GM11168 (cell line): ENCODE measurements around the gene VSNL1.

Experiments used
- in situ Hi-C: fragments of 300-500 bp; cut with MboI; formaldehyde crosslinking; loops from one replicate; pipeline ENCODE4 v1.12.0; 2022; ENCODE audit warnings: low sequenced_read_pairs; ENCODE audit not compliant: unreplicated experiment

The VSNL1 gene

DNA sequence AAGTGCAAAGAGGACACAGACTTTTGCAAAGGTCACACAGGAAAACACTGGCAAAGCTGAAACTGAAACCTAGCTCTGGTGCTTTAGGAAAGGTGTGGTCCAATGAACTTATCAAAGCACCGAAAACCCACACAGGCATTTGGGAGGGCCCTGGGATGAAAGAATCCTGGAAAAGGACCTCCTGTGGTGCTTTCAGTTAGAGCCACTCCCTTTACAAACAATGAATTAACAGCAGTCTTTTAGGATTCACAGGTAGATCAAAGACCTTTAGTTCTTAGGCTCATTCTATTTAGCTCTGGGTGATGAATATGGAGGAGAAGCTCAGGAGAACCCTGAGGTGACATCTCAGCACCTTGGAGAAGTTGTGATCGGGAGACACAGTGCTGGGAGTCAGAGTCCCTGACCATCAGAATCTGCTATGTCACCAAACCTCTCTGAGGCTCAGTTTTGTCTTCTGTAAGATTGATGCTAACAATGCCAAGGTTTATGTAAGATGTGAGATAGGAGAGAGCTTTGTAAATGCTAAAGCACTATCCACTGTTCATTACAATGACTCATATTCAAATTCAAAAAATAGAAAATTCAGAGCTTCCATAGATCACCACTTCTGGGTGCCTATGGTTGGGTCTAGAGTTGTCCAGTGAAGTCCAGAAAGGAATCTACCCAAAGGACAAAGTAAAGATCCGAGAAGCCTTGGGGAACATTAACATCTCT, 39.3 kb downstream of the VSNL1 start:
- in situ Hi-C loops: no loop called here

GRCh38 chr2:17580319-17580715, 39.8 kb downstream of the VSNL1 start:
- in situ Hi-C loops: no loop called here

GRCh38 chr2:17581831-17582230, 41.3 kb downstream of the VSNL1 start:
- in situ Hi-C loops: no loop called here

DNA sequence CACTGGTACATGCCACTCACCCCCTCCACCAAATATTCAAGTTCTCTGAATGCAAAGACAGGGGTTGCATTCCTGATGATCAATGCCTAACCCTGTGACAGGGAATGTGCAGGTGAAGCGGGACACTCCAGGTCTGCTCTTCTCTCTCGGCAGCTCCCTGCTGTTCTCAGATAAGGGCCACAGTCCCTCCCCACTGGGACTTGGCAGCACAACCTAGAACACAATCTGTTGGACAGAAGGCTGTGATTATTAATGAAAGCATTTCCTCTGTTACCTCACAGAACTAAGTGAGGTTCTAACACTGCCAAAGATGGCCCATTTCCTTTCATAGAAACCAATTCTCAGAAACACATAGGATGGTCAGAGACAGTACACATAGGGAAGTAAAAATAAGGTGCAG, 42.7 kb downstream of the VSNL1 start:
- in situ Hi-C loops: no loop called here

GRCh38 chr2:17583646-17584045, 43.1 kb downstream of the VSNL1 start:
- in situ Hi-C loops: no loop called here

- in situ Hi-C loops: no loop called here
Measured at GRCh38 chr2:17584689-17585088, 44.2 kb downstream of the VSNL1 start.

DNA sequence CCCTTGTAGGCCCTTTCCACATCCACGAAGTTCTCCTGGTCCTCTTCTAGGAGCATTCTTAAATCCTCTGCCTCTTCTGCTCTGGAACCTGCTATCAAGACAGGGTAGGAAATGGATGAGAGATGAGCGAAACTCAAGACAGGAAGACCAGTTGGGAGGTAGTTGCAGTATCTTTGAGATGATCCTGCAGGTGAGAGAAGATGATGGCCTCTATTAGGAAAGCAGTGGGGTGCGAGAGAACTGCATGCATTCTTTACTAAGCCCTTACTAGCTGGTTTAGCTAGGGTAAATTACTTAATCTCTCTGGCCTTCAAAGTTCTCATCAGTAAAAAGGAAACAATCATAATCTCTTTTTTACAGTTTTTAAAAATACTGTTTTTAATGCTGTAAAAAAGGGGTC, 47.0 kb downstream of the VSNL1 start:
- in situ Hi-C loops: no loop called here

DNA sequence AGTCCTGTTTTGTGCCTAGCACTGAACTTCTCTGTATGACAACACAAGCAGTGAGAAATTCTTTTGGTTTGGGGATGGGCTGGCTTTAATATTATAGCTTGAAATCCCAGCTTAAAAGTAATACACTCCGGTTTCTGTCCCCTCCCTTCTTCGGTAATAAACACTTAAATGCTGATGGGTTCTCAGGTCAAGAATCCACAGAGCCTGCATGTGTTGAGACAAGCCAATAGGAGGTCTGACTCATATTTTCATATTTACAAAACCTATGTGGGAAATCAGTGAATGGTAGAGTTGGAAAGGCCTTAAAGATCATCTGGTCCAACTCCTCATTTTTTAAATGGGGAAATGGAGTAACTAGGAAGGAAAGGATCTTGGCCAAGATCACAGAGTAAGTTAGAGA, 47.5 kb downstream of the VSNL1 start:
- in situ Hi-C loops: no loop called here

- in situ Hi-C loops: no loop called here
Measured at GRCh38 chr2:17589406-17590035, 49.0 kb downstream of the VSNL1 start.

DNA sequence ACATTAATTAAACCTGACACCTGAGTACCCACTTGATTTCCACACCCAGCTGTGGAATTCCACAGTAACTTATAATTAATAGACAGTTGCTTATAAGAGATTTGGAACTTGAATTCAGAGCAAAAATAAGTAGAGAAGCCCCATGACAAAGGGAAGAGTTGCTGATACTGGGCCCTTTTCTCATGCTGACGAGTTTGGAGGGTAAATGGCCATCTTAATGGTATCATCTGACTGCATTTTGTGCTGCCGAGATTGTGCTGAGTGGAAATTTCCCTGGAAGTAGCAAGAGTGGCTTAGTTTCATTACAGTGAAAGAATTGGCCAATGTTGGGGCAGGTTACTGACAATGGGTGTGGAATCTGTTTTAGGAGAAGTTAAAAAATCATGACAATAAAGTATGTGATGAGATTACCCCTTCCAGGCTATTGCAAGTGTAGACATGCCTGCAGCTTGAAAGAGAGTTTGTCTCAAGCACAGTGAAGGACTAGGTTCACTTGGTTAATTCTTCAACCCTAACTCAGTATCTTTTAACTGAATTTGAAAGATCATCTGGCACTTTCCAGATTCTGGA, 49.9 kb downstream of the VSNL1 start:
- in situ Hi-C loops: no loop called here

DNA sequence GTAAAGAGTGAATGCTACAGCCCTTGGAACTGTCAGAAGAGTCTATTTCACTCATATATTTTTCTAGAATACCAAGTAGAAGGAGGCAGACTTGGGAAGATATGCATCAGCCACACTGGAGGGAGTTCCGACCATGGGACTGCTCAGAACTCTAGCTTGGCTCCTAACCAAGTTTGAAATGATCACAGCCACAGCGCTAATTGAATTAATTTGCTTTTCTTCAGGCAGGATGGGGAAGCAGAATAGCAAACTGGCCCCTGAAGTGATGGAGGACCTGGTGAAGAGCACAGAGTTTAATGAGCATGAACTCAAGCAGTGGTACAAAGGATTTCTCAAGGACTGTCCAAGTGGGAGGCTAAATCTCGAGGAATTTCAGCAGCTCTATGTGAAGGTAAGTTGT, 51.4 kb downstream of the VSNL1 start:
- in situ Hi-C loops: no loop called here

- in situ Hi-C loops: no loop called here
Measured at GRCh38 chr2:17592731-17593409, 52.4 kb downstream of the VSNL1 start.

- in situ Hi-C loops: no loop called here
Measured at GRCh38 chr2:17593445-17593840, 52.9 kb downstream of the VSNL1 start.

DNA sequence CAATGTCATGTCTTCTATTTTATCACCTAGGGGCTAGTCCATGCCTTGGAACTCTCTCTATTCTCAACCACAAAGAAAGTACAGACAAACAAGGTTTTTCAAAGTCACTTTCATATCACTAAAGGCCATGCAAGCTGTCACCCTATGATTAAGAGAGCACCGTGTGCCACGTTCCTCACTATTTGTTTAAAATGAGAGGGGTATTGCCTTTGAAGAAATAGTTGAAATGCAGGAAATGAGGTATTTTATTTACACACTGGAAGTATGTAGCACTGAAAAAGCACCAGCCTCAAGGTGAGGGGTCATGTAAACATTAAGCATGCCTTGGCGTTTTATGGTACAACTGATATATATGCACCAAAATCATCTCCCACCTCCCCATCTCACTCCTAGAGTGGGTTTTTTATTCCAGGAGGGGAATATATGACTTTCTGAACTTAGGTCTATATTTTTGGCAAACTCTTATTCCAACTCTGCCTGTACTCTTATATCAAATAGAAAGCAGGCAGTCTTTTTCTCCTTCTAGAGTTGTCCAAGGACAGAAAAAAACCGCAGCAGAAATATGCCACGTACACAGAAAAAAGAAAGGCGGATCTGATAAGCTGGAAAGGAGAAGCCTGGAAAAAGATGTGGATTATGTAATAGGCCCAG, 53.5 kb downstream of the VSNL1 start:
- in situ Hi-C loops: no loop called here

- in situ Hi-C loops: no loop called here
Measured at GRCh38 chr2:17594533-17595401, 54.3 kb downstream of the VSNL1 start.

DNA sequence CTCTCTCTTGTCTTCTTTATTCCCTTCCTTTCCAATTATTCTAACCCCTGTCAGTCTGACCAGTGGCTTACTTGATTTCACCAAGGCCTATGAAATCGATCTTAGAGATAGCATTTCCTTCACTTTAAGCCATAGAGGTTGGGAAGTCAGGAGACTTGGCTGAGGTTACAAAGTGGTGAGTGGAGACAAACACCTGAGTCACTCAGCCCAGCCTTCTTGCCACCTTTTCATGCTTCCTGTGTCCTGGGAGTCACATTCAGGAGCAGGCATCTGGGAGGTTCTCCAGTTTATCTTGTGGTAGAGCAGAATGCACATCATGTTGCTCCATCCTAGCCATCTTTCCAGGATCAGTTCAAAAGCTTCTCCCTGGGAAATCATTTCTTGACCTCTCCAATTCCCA, 59.1 kb downstream of the VSNL1 start:
- in situ Hi-C loops: no loop called here

- in situ Hi-C loops: no loop called here
Measured at GRCh38 chr2:17600556-17601204, 60.2 kb downstream of the VSNL1 start.

DNA sequence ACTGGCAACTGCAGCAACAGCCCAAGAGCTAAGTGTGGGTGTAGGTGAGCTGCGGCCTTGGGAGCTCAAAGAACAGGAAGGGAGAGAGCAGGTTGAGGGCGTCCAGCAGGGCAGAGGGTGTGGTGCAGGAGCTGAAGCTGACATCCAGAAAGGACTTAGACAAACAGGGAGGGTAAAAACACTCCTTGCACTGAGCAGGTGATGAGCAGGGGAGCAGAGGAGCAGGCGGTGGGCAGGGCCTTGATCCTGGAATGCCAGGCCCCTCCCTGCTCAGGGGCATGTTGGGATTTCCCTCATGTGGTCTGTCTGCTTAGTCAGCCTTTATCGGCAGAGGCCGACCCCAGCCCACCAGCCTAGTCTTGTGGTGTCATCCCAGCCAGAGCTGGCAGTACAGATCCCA, 63.6 kb downstream of the VSNL1 start:
- in situ Hi-C loops: no loop called here

DNA sequence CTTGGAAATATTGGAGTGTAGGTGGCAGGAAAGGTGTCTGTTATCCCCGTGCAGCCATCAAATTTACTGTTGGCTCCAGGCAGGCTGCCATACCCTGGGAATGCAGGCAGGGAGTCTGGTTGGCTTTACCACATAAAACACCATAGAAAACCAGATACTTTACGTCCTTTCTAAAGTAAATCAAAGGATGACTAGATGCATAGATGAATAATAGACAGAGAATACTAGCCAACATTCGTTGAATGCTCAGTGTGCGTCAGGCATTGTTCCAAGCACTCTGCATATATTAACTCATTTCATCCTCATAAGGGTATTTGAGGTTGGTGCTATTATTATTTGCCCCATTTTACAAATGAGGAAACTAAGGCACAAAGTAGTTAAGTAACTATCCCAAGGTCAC, 65.2 kb downstream of the VSNL1 start:
- in situ Hi-C loops: no loop called here
